GM12891 (cell line): ENCODE measurements around the gene DOCK10.

ENCODE experiments used
- POLR2A ChIP-seq: IDR thresholded peaks from 2 replicates; pipeline ENCODE4 v1.6.1; 2011; ENCODE audit warnings: low read depth, low read length, control low read depth
- SPI1 ChIP-seq: IDR thresholded peaks from 2 replicates; pipeline ENCODE4 v1.6.1; 2011; ENCODE audit warnings: low read depth, low read length, control low read depth

DNA sequence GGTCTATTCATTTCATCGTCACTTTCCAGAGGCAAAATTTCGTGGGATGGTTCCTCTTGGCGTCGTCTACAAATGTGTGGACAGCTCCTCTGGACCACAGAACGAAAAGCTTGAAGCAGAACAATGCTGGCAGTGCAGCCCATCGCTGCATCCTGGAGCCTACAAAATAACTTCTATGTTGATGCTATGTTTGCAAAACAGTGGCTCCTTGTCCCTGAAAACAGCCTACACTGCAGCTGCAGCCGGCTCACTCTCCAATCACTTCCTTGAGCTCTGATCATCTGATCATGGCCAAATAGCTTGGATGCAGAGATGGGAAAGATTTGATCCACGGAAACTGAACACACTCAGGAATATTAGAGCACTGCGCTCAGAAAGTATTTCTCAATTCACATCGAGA lies 60.0 kb downstream of the DOCK10 start:
- no peak for TF ChIP-seq POLR2A
- no peak for TF ChIP-seq SPI1
